Measurements from ENCODE around the gene CACNA1S.

CACNA1S gene

DNA sequence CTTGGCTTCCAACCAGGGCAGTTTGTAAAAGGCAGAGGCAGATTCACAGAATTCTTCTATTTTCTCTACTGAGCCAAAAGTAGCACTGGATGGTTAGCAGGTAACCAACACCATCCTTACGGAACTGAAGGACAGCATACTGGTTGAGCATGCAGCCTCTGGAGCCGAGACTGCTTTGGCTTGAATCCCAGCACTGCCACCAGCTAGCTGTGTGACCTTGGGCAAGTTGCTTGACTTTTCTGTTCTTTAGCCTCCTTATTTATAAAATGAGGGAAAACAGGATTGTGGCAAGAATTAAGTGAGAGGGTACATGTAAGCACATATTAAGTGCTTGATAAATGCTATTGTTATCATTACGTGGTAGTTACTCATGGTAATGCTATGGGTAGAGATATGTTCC is 19.5 kb downstream of the CACNA1S start:
- no peak for DNase-seq (ENCODE audit: low read depth)

DNA sequence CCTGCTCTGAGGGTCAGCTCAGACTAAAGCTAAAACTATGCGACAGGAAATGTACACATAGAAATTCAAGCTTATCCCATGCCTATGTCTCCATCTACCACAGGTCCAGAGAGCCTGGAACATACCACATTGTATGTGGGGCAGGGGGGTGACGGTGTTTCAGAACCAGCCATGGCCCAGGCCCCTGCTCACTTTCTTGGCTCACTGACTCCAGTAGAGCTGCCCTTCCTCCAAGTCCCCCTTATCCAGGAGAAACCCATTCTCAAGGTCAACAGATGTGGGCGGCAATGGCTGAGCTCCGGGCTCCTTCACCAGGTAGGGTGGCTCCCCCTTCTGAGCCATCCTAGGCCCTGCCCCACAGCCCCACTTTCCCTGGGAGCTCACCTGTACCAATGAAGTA is 21.0 kb downstream of the CACNA1S start:
- no peak for DNase-seq (ENCODE audit: low read depth)

- DNase-seq (ENCODE audit: low read depth): no peak
Observed at GRCh38 chr1:201090541-201090940, 21.7 kb downstream of the CACNA1S start.

- no peak for DNase-seq (ENCODE audit: low read depth)
Observed at GRCh38 chr1:201089596-201089995, 22.6 kb downstream of the CACNA1S start.

DNA sequence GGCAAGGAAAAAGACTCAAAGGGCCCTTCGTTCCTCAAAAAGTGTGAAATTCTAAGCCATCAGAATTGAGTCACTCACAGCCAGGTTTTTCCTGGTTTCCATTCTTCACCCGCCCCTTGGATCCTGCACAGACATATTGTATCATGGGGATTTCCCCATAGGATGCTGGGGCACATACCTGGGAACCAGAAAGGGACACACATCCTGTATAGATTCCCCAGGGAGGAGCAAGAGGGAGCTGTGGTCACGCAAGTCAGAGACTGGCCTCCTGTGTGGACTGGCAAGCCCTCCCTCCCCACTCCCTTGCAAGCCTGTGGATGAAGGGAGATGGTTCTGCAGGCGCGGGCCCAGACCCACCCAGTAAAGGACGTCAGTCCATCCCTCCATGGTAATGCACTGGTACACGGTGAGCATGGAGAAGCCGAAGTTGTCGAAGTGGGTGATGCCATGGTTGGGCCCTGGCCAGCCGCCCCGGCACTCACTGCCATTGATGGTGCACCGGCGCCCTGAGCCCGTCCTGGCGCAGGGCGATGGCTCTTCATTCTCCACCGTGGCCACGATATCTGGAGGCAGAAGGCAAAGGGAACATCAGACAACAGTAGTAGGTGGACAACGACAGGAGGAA is 23.2 kb downstream of the CACNA1S start:
- no peak for DNase-seq (ENCODE audit: low read depth)

- DNase-seq (ENCODE audit: low read depth): no peak
Observed at GRCh38 chr1:201088395-201088794, 23.8 kb downstream of the CACNA1S start.

DNA sequence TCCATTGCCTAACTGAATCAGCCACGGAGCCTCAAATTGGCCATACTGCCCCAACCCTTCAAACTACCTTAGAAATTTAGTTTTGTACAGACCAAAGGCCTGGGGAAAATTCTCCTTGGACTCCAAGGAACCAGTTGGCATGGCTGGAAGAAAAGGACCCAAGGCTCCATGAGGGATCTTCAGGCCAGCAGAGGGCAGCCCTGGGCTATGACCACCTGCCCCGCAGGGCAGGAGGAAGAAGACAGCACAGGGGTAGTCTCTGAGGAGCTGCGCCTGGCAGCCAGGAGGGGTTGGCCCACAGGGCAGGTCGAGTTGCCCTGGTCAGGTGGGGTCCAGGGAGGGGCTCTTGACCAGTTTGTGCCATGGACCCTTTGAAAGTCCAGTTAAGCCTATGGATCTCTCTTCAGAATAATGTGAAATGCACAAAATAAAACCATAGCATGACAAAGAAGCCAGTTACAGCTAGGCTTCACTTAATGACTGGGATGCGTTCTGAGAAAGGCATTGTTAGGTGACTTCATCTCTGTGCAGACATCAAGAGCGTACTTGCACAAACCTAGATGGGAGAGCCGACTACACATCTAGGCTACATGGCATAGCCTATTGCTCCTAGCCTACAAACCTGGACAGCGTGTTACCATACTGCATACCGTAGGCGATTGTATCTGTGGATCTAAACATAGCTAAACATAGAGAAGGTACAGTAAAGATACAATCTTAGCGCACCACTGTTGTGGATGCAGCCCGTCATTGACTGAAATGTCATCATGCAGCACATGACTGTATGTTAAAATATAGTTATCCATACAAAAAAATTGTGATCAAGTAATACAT is 26.1 kb downstream of the CACNA1S start:
- DNase-seq (ENCODE audit: low read depth): peak; percentile 28

DNA sequence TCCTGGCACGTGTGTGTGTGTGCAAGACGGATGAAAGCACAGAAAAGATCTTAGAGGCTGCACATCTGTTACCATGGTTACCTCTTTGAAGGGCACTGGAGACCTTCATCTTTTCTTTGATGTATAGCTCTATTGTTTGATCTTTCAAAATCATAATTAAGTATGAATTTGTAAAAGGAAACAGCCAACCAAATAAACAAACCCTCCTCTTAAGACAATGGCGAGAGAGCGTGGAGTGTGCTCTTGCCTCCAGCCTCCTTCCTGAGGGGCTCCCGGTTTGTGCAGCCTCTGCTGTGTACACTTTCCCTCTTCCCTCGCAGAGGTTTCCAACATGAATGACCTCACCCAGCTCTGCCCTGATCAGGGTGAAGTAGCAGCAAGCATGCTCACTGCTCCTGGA is 27.9 kb downstream of the CACNA1S start:
- DNase-seq (ENCODE audit: low read depth): no peak

- no peak for DNase-seq (ENCODE audit: low read depth)
Observed at GRCh38 chr1:201083741-201084140, 28.5 kb downstream of the CACNA1S start.

DNA sequence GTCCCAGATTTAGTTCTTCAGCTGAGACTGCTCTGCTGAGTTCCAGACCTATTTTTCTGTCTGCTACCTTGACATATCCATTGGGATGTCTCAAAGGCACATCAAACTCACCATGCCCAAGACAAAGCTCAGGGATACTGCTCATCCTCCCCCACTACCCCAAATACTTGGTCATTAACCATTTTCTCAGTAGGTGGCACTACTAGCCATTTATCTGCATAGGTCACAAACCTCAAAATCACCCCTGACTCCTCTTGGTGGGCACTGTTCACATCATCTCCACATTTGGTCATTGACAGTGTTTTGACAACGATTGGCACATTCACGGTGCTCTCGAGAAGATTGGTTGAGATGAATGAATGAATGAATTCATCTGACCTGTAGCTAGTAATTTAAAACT is 32.1 kb downstream of the CACNA1S start:
- DNase-seq (ENCODE audit: low read depth): no peak

DNA sequence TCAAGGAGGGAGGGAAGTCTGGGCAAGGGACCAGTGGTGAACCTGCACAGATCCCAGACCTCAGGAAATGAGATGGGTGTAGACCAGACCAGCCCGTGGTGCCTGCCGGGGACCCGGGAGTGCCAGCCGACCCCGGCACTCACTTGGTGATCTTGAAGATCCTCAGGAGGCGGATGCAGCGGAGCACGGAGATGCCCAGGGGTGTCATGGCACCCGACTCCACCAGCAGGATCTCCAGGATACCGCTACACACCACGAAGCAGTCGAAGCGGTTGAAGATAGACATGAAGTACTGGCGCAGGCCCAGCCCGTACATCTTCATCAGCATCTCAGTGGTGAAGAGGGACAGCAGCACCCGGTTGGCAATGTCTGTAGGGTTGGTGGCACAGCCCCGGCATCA is 34.5 kb downstream of the CACNA1S start:
- DNase-seq (ENCODE audit: low read depth): no peak

GRCh38 chr1:201077116-201077515 is 35.1 kb downstream of the CACNA1S start:
- DNase-seq (ENCODE audit: low read depth): no peak

DNA sequence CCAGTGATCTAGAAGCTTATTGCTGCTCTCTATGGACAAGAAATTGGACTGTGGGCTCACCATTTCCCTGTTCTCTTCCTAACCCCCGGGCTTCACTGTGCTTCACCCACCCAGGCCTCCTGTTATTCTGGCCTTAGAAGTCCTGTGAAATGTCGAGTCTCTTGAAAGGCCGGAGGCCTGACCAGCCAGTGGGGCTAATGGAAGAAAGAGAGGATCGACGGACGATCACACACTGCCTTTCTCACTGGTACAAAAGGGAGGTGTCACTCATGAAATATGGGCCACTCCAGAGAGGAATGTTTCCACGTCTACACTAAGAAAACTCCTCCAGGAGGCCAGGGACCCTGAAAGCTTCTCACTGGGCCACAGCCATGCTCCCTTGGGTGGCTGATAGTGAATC is 36.1 kb downstream of the CACNA1S start:
- no peak for DNase-seq (ENCODE audit: low read depth)

DNA sequence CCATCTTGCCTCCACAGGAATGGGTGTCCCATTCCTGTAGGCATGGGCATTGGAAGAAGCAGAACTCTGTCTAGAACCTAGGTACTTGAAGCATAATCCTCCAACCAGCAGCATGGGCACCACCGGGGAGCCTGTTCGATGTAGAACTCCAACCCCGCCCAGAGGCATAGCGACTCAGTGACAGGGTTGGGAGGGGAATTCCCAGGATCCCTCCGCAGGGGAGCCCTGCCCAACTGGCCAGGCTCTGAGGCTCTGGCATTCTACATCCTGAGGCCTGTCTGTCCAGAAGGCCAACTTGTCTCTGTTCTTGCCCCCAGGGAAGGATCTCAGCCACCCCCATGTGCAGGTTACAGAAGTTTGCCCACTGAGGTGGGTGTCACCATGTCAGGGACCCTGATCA is 38.2 kb downstream of the CACNA1S start:
- DNase-seq (ENCODE audit: low read depth): no peak

DNA sequence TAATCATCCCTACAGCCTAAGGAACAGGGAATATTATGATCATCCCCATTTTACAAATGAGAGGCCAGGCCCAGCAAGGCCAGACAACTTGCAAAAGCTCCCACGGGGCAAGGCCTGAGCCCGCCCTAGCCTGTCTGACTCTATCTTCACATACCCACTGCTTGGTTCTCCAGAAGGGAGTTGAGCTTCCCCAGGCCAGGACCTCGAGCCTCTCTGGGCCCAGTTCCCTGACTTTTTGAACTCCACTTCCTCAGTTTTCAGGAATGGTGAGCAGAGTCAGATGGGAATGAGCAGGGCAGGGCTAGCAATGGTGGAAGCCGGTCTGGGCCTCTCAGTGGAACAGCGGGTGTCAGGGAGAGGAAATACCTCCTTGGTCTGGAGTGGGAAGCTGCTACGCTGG is 39.3 kb downstream of the CACNA1S start:
- no peak for DNase-seq (ENCODE audit: low read depth)

- DNase-seq (ENCODE audit: low read depth): no peak
Observed at GRCh38 chr1:201072149-201072548, 40.1 kb downstream of the CACNA1S start.

DNA sequence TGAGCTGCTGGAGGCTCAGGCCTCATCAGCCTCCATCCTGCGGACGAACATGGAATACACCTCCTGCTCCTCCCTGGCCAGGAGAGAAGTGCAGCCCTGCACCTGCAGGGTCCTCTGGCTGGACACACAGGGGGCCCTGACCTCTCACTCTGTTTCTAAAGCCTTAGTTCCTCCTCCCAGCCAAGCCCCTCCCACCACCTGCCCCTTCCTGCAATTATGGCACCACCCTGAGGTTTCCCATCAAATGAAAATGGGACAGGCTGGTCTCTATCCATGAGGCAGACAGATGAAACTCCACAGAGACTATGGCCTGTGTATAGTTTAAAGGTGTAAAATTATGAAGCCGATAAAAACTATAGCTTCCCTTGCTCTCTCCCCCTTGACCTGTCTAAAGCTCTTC is 42.6 kb downstream of the CACNA1S start:
- no peak for DNase-seq (ENCODE audit: low read depth)

DNA sequence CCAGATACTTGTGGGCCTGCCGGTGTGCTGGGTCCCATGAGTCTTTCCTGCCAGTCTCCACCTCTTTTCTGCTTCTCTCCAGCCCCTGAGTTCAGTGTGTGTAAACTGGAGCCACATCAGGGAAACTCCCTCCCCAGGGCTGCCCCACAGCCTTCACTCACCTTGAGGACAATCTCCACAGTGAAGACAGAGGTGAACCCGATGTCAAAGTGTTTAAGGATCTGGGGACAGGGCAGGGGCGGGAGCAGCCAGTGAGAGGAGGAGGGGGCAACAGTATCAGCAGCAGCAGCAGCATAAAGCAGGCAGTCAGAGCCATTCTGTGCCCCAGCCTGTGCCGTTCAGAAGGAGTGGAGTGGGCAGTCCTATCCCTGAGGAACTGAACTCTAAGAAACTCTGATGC is 43.2 kb downstream of the CACNA1S start:
- DNase-seq (ENCODE audit: low read depth): no peak

DNA sequence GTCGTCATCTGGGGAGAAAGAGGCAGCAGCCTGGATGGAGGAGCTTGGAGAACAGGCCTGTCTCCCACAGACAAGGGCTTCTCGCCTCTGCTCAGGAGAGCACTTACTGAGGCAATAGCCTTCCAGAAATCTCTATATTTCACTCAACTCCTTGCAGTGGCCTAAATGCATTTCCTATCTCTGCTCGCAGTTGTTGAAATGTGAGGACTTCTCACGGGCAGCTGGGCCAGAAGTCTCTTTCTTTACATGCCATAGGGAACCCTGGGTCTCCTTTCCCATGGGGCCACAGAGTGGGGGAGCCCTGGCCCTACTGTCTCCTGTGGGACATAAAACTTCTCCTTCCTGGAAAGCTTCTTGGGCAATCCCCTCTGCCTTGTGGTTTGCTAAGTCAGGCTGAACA is 45.2 kb downstream of the CACNA1S start:
- no peak for DNase-seq (ENCODE audit: low read depth)

- no peak for DNase-seq (ENCODE audit: low read depth)
Observed at GRCh38 chr1:201065686-201066085, 46.5 kb downstream of the CACNA1S start.

DNA sequence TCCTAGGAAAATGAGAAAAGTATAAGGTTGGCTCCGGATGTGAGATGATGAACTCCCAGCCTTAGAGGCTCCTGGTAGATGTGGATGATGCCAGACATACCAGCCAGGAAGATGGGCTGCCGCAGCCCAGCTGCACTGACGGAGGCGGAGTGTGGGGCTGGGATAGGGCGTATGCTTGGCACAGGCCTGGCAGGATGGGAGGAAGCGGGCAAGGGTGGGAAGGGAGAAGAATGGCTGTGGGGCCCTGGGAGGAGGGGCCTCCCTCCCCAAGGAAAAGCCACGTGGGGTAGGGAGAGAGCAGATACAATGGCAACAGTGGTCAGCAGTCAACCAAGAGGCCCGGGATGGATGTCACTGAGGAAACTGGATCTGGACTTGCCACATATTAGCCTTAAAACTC is 47.4 kb downstream of the CACNA1S start:
- no peak for DNase-seq (ENCODE audit: low read depth)

GRCh38 chr1:201063145-201063544 is 49.1 kb downstream of the CACNA1S start:
- no peak for DNase-seq (ENCODE audit: low read depth)

DNA sequence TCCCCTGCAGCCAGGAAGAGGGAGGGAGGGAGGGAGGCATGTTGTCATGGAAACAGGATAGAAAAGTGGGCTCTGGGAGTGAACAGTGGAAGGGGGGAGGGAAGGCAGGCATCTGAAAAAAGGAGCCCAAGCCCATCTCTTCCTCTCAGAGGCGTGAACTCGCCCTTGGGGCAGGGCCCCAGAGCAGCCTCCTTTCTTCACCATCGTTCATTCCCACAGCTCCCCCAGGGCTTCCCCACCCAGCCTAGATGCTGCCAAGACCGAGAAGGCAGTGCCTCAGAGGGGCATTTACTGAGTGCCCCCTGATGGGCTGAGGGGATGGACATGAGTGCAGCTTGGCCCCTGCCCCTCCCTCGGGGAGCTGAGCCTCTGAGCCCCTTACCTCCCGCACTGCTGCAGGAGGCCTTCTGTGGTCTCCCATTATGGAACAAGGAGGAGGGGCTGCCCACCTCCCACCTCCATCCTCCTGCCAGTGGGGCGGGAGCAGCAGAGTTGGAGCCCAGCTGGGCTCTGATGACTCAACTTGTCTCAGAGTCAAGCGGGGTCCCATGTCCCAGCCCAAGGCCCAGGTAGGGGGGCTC is 49.6 kb downstream of the CACNA1S start:
- no peak for DNase-seq (ENCODE audit: low read depth)

- no peak for DNase-seq (ENCODE audit: low read depth)
Observed at GRCh38 chr1:201061886-201062285, 50.3 kb downstream of the CACNA1S start.

Data from activated T-cell treated with anti-CD3 and anti-CD28 coated beads for 48 hours (primary cell).